GM21529 (cell line): ENCODE measurements around the gene BICD1.
A peak's percentile ranks its signal among the peaks of the same experiment; 100 is the strongest.

Experiments
- ATAC-seq: cut with Tn5 transposase; IDR thresholded peaks from one replicate; pipeline ENCODE4 v1.9.1; 2021; ENCODE audit not compliant: unreplicated experiment

The BICD1 gene

GRCh38 chr12:32399370-32400113 lies 292.9 kb downstream of the BICD1 start, which contains the start of gene FGD4:
Gene FGD4, plus strand, starts transcription at chr12:32399558.
- peak; percentile 89 for ATAC-seq

- ATAC-seq: no peak
Measured at GRCh38 chr12:32400114-32400672, 293.5 kb downstream of the BICD1 start.

GRCh38 chr12:32400866-32401265 lies 294.2 kb downstream of the BICD1 start:
- no peak for ATAC-seq

- ATAC-seq: no peak
Measured at GRCh38 chr12:32402170-32402569, 295.5 kb downstream of the BICD1 start.

- ATAC-seq: no peak
Measured at GRCh38 chr12:32402946-32403345, 296.3 kb downstream of the BICD1 start.

GRCh38 chr12:32407795-32408194 lies 301.1 kb downstream of the BICD1 start:
- ATAC-seq: no peak

- ATAC-seq: no peak
Measured at GRCh38 chr12:32413412-32413811, 306.8 kb downstream of the BICD1 start.

- ATAC-seq: no peak
Measured at GRCh38 chr12:32418221-32418620, 311.6 kb downstream of the BICD1 start.

- ATAC-seq: no peak
Measured at GRCh38 chr12:32418903-32419519, 312.4 kb downstream of the BICD1 start.

- ATAC-seq: peak; percentile 70
Measured at GRCh38 chr12:32419520-32419960, 312.9 kb downstream of the BICD1 start.

GRCh38 chr12:32420356-32420755 lies 313.7 kb downstream of the BICD1 start:
- ATAC-seq: no peak

GRCh38 chr12:32423559-32423958 lies 316.9 kb downstream of the BICD1 start:
- no peak for ATAC-seq

GRCh38 chr12:32431025-32431424 lies 324.4 kb downstream of the BICD1 start:
- ATAC-seq: no peak
